Measurements from ENCODE around the gene REC114.
"Not testable (repeated sequence)": the region's sequence is repeated elsewhere in the genome, so short reads cannot be mapped to it uniquely, and the experiment has no call there.

Gene REC114

GRCh38 chr15:73573037-73573436, 130.1 kb downstream of the REC114 start:
- peaks cover 80% of the 10 kb centered on the region for H3K36me3 ChIP-seq (ENCODE audit: low read depth)

GRCh38 chr15:73573572-73573971, 130.6 kb downstream of the REC114 start:
- Histone ChIP-seq H3K27me3 (ENCODE audit: insufficient read depth, poor library complexity, severe bottlenecking) (no peaks in the 10 kb centered on the region), H3K27ac (ENCODE audit: poor library complexity, severe bottlenecking) (peak overlapping the region; percentile 61), H3K4me1 (ENCODE audit: insufficient read depth, poor library complexity, severe bottlenecking) (peaks cover 36% of the 10 kb centered on the region), H3K36me3 (ENCODE audit: low read depth) (peaks cover 79% of the 10 kb centered on the region), H3K4me3 (ENCODE audit: severe bottlenecking) (no peak overlapping the region), H3K9me3 (ENCODE audit: severe bottlenecking) (no peaks in the 10 kb centered on the region)
- peak; percentile 89 for DNase-seq (ENCODE audit: low spot score)
- TF ChIP-seq, protein P1, sequence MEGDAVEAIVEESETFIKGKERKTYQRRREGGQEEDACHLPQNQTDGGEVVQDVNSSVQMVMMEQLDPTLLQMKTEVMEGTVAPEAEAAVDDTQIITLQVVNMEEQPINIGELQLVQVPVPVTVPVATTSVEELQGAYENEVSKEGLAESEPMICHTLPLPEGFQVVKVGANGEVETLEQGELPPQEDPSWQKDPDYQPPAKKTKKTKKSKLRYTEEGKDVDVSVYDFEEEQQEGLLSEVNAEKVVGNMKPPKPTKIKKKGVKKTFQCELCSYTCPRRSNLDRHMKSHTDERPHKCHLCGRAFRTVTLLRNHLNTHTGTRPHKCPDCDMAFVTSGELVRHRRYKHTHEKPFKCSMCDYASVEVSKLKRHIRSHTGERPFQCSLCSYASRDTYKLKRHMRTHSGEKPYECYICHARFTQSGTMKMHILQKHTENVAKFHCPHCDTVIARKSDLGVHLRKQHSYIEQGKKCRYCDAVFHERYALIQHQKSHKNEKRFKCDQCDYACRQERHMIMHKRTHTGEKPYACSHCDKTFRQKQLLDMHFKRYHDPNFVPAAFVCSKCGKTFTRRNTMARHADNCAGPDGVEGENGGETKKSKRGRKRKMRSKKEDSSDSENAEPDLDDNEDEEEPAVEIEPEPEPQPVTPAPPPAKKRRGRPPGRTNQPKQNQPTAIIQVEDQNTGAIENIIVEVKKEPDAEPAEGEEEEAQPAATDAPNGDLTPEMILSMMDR (IDR thresholded peaks at IDR 0.05; ENCODE audit: poor library complexity, severe bottlenecking) = no peak
- ATAC-seq (ENCODE audit: low read depth) = peak; percentile 77

More at GRCh38 chr15:73573037-73573436, 130.1 kb downstream of the REC114 start:
- H3K4me3 ChIP-seq (ENCODE audit: severe bottlenecking) = no peak overlapping the region
- H3K27ac ChIP-seq (ENCODE audit: poor library complexity, severe bottlenecking) = peak overlapping the region; percentile 61
- no peaks in the 10 kb centered on the region for H3K9me3 ChIP-seq (ENCODE audit: severe bottlenecking)
- ATAC-seq (ENCODE audit: low read depth) = no peak
- TF ChIP-seq, protein P1 (IDR thresholded peaks at IDR 0.05; ENCODE audit: poor library complexity, severe bottlenecking) = no peak
- DNase-seq (ENCODE audit: low spot score) = no peak
- no peaks in the 10 kb centered on the region for H3K27me3 ChIP-seq (ENCODE audit: insufficient read depth, poor library complexity, severe bottlenecking)
- H3K4me1 ChIP-seq (ENCODE audit: insufficient read depth, poor library complexity, severe bottlenecking) = peaks cover 36% of the 10 kb centered on the region

DNA sequence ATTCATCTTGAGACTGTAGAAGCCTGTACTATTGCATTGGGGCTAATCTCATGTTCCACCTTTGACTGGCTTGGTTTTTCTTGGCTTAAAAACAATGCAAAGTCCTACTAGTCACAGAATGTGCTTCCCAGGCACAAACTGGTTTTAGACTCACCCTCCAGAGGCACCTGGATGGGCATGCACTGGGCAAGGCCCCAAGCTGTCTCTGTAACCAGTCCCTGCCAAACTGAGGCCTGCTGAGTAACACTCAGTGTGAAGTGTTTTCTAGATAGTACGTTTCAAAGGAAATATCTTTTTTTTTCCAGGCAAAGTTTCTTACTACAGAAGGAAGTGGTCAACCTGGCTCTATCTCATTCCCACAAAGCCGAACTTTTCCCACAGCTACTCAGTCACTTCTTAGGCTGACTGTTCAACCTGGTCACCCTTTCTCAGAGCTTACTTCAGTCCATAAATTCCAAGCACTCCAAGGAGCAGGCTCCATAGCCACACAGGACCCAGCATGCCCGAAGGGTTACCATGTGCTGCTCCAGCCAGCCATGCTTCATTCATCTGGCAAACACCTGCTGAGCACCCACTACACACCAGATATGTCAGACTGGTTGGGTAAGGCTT, 132.8 kb downstream of the REC114 start:
- DNase-seq (ENCODE audit: low spot score) = peak; percentile 82
- Histone ChIP-seq H3K27ac (ENCODE audit: poor library complexity, severe bottlenecking) (peak overlapping the region; percentile 61), H3K4me1 (ENCODE audit: insufficient read depth, poor library complexity, severe bottlenecking) (peaks cover 36% of the 10 kb centered on the region), H3K4me3 (ENCODE audit: severe bottlenecking) (no peak overlapping the region), H3K9me3 (ENCODE audit: severe bottlenecking) (no peaks in the 10 kb centered on the region), H3K27me3 (ENCODE audit: insufficient read depth, poor library complexity, severe bottlenecking) (no peaks in the 10 kb centered on the region), H3K36me3 (ENCODE audit: low read depth) (peaks cover 72% of the 10 kb centered on the region)
- peak; percentile 78 for ATAC-seq (ENCODE audit: low read depth)
- TF ChIP-seq, protein P1 (IDR thresholded peaks at IDR 0.05; ENCODE audit: poor library complexity, severe bottlenecking) = no peak

DNA sequence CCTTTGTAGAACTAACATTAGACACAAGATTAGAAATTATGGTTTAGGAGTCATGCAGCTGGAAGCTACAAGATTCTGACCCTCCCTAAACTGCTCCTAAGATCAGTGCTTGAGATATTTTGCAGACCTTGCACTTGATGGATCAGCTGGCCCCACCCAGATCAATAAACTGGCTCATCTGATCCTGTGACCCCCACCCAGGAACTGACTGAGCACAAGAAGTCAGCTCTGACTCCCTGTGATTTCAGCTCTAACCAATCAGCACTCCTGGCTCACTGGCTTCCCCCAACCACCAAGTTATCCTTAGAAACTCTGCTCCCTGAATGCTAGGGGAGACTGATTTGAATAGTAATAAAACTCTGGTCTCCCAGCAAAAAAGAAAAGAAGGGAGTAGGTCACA, 134.6 kb downstream of the REC114 start:
- not testable (repeated sequence) for H3K4me3 ChIP-seq (ENCODE audit: severe bottlenecking); H3K9me3 ChIP-seq (ENCODE audit: severe bottlenecking); DNase-seq (ENCODE audit: low spot score); H3K27ac ChIP-seq (ENCODE audit: poor library complexity, severe bottlenecking); ATAC-seq (ENCODE audit: low read depth); H3K27me3 ChIP-seq (ENCODE audit: insufficient read depth, poor library complexity, severe bottlenecking)
- peaks cover 36% of the 10 kb centered on the region for H3K4me1 ChIP-seq (ENCODE audit: insufficient read depth, poor library complexity, severe bottlenecking)
- peaks cover 71% of the 10 kb centered on the region for H3K36me3 ChIP-seq (ENCODE audit: low read depth)

DNA sequence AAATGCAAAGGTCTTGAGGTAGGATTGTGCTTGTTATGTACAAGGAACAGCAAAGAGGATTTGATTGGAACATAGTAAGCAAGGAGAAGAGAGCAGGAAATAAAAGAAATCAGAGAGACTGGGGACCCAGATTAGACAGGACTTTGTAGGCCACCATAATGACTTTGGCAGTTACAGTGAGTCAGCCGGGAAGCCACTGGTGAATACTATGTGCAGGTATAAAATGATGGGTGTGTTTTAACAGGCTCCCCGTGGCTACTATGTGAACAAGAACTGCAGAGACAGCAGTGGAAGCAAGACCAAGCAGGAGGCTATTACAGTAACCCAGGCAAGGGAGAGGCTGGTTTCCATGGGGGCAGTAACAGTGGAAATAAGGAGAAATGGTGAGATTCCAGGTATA, 135.1 kb downstream of the REC114 start:
- DNase-seq (ENCODE audit: low spot score) (no peak), ATAC-seq (ENCODE audit: low read depth) (no peak)
- H3K4me1 ChIP-seq (ENCODE audit: insufficient read depth, poor library complexity, severe bottlenecking) = peaks cover 36% of the 10 kb centered on the region
- H3K4me3 ChIP-seq (ENCODE audit: severe bottlenecking) = no peak overlapping the region
- no peaks in the 10 kb centered on the region for H3K9me3 ChIP-seq (ENCODE audit: severe bottlenecking)
- H3K27me3 ChIP-seq (ENCODE audit: insufficient read depth, poor library complexity, severe bottlenecking) = no peaks in the 10 kb centered on the region
- no peak overlapping the region for H3K27ac ChIP-seq (ENCODE audit: poor library complexity, severe bottlenecking)
- TF ChIP-seq, protein P1 (IDR thresholded peaks at IDR 0.05; ENCODE audit: poor library complexity, severe bottlenecking) = no peak
- peaks cover 71% of the 10 kb centered on the region for H3K36me3 ChIP-seq (ENCODE audit: low read depth)

All from RWPE2 (cell line).